Daoy (cell line): ENCODE data around the gene LRRC45. TPM values are rescaled to one million over a fixed set of nuclear protein-coding genes. Genes with fewer than 3 reads are reported as not detected.

Experiments used
- DNase-seq: peaks from one replicate; pipeline ENCODE4 v3.0.0-alpha.2; 2015; ENCODE audit warnings: low read depth
- total RNA-seq: library from RNA; depleted of rRNA; stranded (reverse); fragments of >200 nt; shearing (Covaris generic); gene quantifications from 2 replicates; pipeline ENCODE4 v1.2.3, GENCODE V29; 2014

The LRRC45 gene
- total RNA-seq, 1 experiment from 2014 or later, result 23.2 TPM

- no peak for DNase-seq
These were observed 39.2 kb downstream of the LRRC45 start for GRCh38 chr17:82062076-82062983.

- no peak for DNase-seq
These were observed 39.9 kb downstream of the LRRC45 start for GRCh38 chr17:82062984-82063368.

- no peak for DNase-seq
These were observed 40.6 kb downstream of the LRRC45 start for GRCh38 chr17:82063424-82064415.

GRCh38 chr17:82064433-82065192 lies 41.5 kb downstream of the LRRC45 start:
- DNase-seq, result no peak

- DNase-seq, result no peak
These were observed 42.1 kb downstream of the LRRC45 start for GRCh38 chr17:82065193-82065637.

- DNase-seq, result peak; percentile 61
These were observed 42.7 kb downstream of the LRRC45 start, which contains the start of gene DUS1L for GRCh38 chr17:82065638-82066303. Gene DUS1L, minus strand, starts transcription at chr17:82065804. Its CDS starts 745 bp downstream, at chr17:82065059.

GRCh38 chr17:82070611-82071010 lies 47.5 kb downstream of the LRRC45 start:
- no peak for DNase-seq

- no peak for DNase-seq
These were observed 49.7 kb downstream of the LRRC45 start for GRCh38 chr17:82072827-82073226.

GRCh38 chr17:82073446-82073845 lies 50.3 kb downstream of the LRRC45 start:
- DNase-seq, result no peak

GRCh38 chr17:82076018-82076784 lies 53.1 kb downstream of the LRRC45 start:
- DNase-seq, result no peak

- DNase-seq, result no peak
These were observed 53.9 kb downstream of the LRRC45 start for GRCh38 chr17:82076785-82077591.

GRCh38 chr17:82077617-82078358 lies 54.7 kb downstream of the LRRC45 start:
- no peak for DNase-seq

- DNase-seq, result no peak
These were observed 55.3 kb downstream of the LRRC45 start for GRCh38 chr17:82078433-82078832.

GRCh38 chr17:82079001-82079677 lies 56.0 kb downstream of the LRRC45 start:
- DNase-seq, result no peak

GRCh38 chr17:82080048-82080788 lies 57.1 kb downstream of the LRRC45 start:
- no peak for DNase-seq
